ENCODE results near the gene ABHD10.

ABHD10 gene

GRCh38 chr3:112001526-112001925, 22.7 kb downstream of the ABHD10 start:
- DNase-seq, result no peak
- Histone ChIP-seq H3K27me3 (replicated peaks) (no peaks in the 10 kb centered on the region), H3K4me3 (ENCODE audit: low read depth, low read length) (no peak overlapping the region), H3K36me3 (replicated peaks) (no peaks in the 10 kb centered on the region), H3K27ac (no peak overlapping the region)
- no peak for TF ChIP-seq CTCF (IDR thresholded peaks at IDR 0.05; ENCODE audit: low read depth, low read length, missing control alignments)
- in situ Hi-C loops (cut with HindIII; ENCODE audit: low pct_ligation_motif_present, low sequenced_read_pairs), result no loop called here

- no peak overlapping the region for H3K4me3 ChIP-seq (ENCODE audit: low read depth, low read length)
- no peak for DNase-seq
- H3K27me3 ChIP-seq (replicated peaks), result no peaks in the 10 kb centered on the region
- in situ Hi-C loops (cut with HindIII; ENCODE audit: low pct_ligation_motif_present, low sequenced_read_pairs), result no loop called here
- H3K27ac ChIP-seq, result no peak overlapping the region
- TF ChIP-seq CTCF (IDR thresholded peaks at IDR 0.05; ENCODE audit: low read depth, low read length, missing control alignments), result no peak
- H3K36me3 ChIP-seq (replicated peaks), result no peaks in the 10 kb centered on the region
Observed at GRCh38 chr3:112002096-112002971, 23.5 kb downstream of the ABHD10 start.

- Histone ChIP-seq H3K27ac (no peak overlapping the region), H3K27me3 (replicated peaks) (no peaks in the 10 kb centered on the region), H3K4me3 (ENCODE audit: low read depth, low read length) (no peak overlapping the region), H3K36me3 (replicated peaks) (no peaks in the 10 kb centered on the region)
- no peak for TF ChIP-seq CTCF (IDR thresholded peaks at IDR 0.05; ENCODE audit: low read depth, low read length, missing control alignments)
- in situ Hi-C loops (cut with HindIII; ENCODE audit: low pct_ligation_motif_present, low sequenced_read_pairs), result no loop called here
- DNase-seq, result no peak
Observed at GRCh38 chr3:112003321-112004080, 24.7 kb downstream of the ABHD10 start.

- TF ChIP-seq CTCF (IDR thresholded peaks at IDR 0.05; ENCODE audit: low read depth, low read length, missing control alignments), result no peak
- Histone ChIP-seq H3K27me3 (replicated peaks) (no peaks in the 10 kb centered on the region), H3K36me3 (replicated peaks) (no peaks in the 10 kb centered on the region), H3K4me3 (ENCODE audit: low read depth, low read length) (no peak overlapping the region), H3K27ac (no peak overlapping the region)
- no peak for DNase-seq
- in situ Hi-C loops (cut with HindIII; ENCODE audit: low pct_ligation_motif_present, low sequenced_read_pairs), result no loop called here
Observed at GRCh38 chr3:112004187-112004586, 25.4 kb downstream of the ABHD10 start.

- H3K27ac ChIP-seq, result no peak overlapping the region
- in situ Hi-C loops (cut with HindIII; ENCODE audit: low pct_ligation_motif_present, low sequenced_read_pairs), result no loop called here
Observed at GRCh38 chr3:112004669-112005068, 25.8 kb downstream of the ABHD10 start.

More at GRCh38 chr3:112004669-112005068, 25.8 kb downstream of the ABHD10 start:
- no peak for DNase-seq
- no peaks in the 10 kb centered on the region for H3K36me3 ChIP-seq (replicated peaks)
- no peak overlapping the region for H3K4me3 ChIP-seq (ENCODE audit: low read depth, low read length)
- TF ChIP-seq CTCF (IDR thresholded peaks at IDR 0.05; ENCODE audit: low read depth, low read length, missing control alignments), result no peak
- H3K27me3 ChIP-seq (replicated peaks), result no peaks in the 10 kb centered on the region
